H1 (cell line): ENCODE measurements around the gene CLCA4. TPM values are rescaled to one million over a fixed set of nuclear protein-coding genes. Genes with fewer than 3 reads are reported as not detected.

Experiments used
- BCL11A ChIP-seq, 2 experiments: IDR thresholded peaks; one replicate each; pipeline ENCODE4 v1.6.1; 2011; ENCODE audit warnings: low read depth in 2 of 2, low read length in 2 of 2, mild to moderate bottlenecking in 2 of 2
- CBX5 ChIP-seq: fragments of 300-800, 300-1000 bp; sonication (generic); IDR thresholded peaks from 2 replicates; pipeline ENCODE4 v1.7.1; 2016; ENCODE audit warnings: antibody characterized with exemption, low read length, low read depth
- CBX8 ChIP-seq: fragments of 300-800, 300-1000 bp; sonication (generic); IDR thresholded peaks from 2 replicates; pipeline ENCODE4 v1.7.1; 2016; ENCODE audit warnings: low read depth, low read length, borderline replicate concordance
- CEBPB ChIP-seq: IDR thresholded peaks from 2 replicates; pipeline ENCODE4 v1.6.1; 2012; ENCODE audit warnings: low read depth, low read length
- EP300 ChIP-seq, 2 experiments: IDR thresholded peaks; 1 replicate in 1 of 2; 2 replicates in 1 of 2; pipeline ENCODE4 v1.6.1; 2011 to 2012; ENCODE audit warnings: low read depth in 2 of 2, low read length in 2 of 2, mild to moderate bottlenecking in 2 of 2, borderline replicate concordance in 1 of 2, inconsistent platforms in 1 of 2, moderate library complexity in 1 of 2
- SIX5 ChIP-seq: IDR thresholded peaks from 2 replicates; pipeline ENCODE4 v1.6.1; 2011; ENCODE audit warnings: mild to moderate bottlenecking, low read depth, low read length
- SP2 ChIP-seq: IDR thresholded peaks from 2 replicates; pipeline ENCODE4 v1.6.1; 2012; ENCODE audit warnings: mild to moderate bottlenecking, low read length, inconsistent platforms
- SP4 ChIP-seq: IDR thresholded peaks from 2 replicates; pipeline ENCODE4 v1.6.1; 2012; ENCODE audit warnings: low read length, inconsistent platforms
- ZNF274 ChIP-seq: IDR thresholded peaks from 2 replicates; pipeline ENCODE4 v1.7.0; 2012; ENCODE audit warnings: low read length, borderline replicate concordance; ENCODE audit errors: extremely low read depth
- polyA plus RNA-seq, 7 experiments: library from polyadenylated mRNA; depleted of rRNA in 3 of 7; stranded (reverse) in 5 of 7; unstranded in 2 of 7; fragments of >200 nt in 5 of 7; fragments of 200-250 nt in 2 of 7; gene quantifications; 1 replicate in 5 of 7; 2 replicates in 1 of 7; 4 replicates in 1 of 7; pipeline versions ENCODE4 v1.2.1 to v1.2.3, GENCODE V29; 2011 to 2013; ENCODE audit warnings: missing spikeins in 2 of 7, mixed read lengths in 2 of 7
- total RNA-seq: library from RNA; stranded (reverse); fragmentation: NEBNext Ultra II Directional; extraction: Animal tissue kit (Norgen Biotek cat#: 25700); gene quantifications from 2 replicates; pipeline ENCODE4 v1.2.1, GENCODE V29; 2021
- TF ChIP-seq, protein P1 (sequence below): fragments of 300-600 bp; sonication (generic); IDR thresholded peaks from 2 replicates; pipeline ENCODE4 v1.7.1; 2012; ENCODE audit warnings: low read length, moderate library complexity, mild to moderate bottlenecking, inconsistent platforms; ENCODE audit not compliant: insufficient replicate concordance
- TF ChIP-seq, protein P2 (sequence below): IDR thresholded peaks from 2 replicates; pipeline ENCODE4 v1.6.1; 2012; ENCODE audit warnings: inconsistent platforms

CLCA4 gene
- total and polyA plus RNA-seq, 2 of the 8 experiments (the other 6 are each of a cell fraction or from before 2014, with no cell fraction given): not detected

DNA sequence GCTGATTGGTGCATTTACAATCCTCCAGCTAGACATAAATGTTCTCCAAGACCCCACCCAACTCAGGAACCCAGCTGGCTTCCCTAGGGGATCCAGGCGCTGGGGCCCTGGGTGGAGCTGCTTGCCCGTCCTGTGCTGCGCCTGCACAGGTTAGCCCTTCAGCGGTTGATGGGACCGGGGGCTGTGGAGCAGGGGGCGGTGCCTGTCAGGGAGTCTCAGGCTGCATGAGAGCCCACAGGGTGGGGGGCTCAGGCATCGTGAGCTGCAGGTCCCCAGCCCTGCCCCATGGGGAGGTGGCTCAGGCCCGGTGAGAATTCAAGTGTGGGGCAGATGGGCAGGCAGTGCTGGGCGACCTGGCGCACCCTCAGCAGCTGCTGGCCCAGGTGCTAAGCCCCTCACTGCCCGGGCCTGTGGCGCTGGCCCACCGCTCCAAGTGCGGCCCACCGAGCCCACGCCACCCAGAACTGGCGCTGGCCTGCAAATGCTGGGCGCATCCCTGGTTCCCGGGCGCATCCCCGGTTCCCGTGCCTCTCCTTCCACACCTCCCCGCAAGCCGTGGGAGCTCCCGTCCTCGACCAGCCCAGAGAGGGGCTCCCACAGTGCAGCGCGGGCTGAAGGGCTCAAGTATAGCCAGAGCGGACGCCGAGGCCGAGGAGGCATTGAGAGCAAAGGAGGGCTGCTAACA, 23.1 kb upstream of the CLCA4 start (continued):
- TF ChIP-seq, protein P1, sequence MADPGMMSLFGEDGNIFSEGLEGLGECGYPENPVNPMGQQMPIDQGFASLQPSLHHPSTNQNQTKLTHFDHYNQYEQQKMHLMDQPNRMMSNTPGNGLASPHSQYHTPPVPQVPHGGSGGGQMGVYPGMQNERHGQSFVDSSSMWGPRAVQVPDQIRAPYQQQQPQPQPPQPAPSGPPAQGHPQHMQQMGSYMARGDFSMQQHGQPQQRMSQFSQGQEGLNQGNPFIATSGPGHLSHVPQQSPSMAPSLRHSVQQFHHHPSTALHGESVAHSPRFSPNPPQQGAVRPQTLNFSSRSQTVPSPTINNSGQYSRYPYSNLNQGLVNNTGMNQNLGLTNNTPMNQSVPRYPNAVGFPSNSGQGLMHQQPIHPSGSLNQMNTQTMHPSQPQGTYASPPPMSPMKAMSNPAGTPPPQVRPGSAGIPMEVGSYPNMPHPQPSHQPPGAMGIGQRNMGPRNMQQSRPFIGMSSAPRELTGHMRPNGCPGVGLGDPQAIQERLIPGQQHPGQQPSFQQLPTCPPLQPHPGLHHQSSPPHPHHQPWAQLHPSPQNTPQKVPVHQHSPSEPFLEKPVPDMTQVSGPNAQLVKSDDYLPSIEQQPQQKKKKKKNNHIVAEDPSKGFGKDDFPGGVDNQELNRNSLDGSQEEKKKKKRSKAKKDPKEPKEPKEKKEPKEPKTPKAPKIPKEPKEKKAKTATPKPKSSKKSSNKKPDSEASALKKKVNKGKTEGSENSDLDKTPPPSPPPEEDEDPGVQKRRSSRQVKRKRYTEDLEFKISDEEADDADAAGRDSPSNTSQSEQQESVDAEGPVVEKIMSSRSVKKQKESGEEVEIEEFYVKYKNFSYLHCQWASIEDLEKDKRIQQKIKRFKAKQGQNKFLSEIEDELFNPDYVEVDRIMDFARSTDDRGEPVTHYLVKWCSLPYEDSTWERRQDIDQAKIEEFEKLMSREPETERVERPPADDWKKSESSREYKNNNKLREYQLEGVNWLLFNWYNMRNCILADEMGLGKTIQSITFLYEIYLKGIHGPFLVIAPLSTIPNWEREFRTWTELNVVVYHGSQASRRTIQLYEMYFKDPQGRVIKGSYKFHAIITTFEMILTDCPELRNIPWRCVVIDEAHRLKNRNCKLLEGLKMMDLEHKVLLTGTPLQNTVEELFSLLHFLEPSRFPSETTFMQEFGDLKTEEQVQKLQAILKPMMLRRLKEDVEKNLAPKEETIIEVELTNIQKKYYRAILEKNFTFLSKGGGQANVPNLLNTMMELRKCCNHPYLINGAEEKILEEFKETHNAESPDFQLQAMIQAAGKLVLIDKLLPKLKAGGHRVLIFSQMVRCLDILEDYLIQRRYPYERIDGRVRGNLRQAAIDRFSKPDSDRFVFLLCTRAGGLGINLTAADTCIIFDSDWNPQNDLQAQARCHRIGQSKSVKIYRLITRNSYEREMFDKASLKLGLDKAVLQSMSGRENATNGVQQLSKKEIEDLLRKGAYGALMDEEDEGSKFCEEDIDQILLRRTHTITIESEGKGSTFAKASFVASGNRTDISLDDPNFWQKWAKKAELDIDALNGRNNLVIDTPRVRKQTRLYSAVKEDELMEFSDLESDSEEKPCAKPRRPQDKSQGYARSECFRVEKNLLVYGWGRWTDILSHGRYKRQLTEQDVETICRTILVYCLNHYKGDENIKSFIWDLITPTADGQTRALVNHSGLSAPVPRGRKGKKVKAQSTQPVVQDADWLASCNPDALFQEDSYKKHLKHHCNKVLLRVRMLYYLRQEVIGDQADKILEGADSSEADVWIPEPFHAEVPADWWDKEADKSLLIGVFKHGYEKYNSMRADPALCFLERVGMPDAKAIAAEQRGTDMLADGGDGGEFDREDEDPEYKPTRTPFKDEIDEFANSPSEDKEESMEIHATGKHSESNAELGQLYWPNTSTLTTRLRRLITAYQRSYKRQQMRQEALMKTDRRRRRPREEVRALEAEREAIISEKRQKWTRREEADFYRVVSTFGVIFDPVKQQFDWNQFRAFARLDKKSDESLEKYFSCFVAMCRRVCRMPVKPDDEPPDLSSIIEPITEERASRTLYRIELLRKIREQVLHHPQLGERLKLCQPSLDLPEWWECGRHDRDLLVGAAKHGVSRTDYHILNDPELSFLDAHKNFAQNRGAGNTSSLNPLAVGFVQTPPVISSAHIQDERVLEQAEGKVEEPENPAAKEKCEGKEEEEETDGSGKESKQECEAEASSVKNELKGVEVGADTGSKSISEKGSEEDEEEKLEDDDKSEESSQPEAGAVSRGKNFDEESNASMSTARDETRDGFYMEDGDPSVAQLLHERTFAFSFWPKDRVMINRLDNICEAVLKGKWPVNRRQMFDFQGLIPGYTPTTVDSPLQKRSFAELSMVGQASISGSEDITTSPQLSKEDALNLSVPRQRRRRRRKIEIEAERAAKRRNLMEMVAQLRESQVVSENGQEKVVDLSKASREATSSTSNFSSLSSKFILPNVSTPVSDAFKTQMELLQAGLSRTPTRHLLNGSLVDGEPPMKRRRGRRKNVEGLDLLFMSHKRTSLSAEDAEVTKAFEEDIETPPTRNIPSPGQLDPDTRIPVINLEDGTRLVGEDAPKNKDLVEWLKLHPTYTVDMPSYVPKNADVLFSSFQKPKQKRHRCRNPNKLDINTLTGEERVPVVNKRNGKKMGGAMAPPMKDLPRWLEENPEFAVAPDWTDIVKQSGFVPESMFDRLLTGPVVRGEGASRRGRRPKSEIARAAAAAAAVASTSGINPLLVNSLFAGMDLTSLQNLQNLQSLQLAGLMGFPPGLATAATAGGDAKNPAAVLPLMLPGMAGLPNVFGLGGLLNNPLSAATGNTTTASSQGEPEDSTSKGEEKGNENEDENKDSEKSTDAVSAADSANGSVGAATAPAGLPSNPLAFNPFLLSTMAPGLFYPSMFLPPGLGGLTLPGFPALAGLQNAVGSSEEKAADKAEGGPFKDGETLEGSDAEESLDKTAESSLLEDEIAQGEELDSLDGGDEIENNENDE: no peak
- no peak for TF ChIP-seq CBX5
- TF ChIP-seq ZNF274: no peak
- no peak for TF ChIP-seq CBX8
- TF ChIP-seq SIX5: no peak
- no peak for TF ChIP-seq BCL11A (IDR thresholded peaks at IDR 0.05; ENCODE audit: low read depth in 2 of 2, low read length in 2 of 2)
- TF ChIP-seq EP300 (IDR thresholded peaks at IDR 0.05; ENCODE audit: borderline replicate concordance in 1 of 2, low read depth in 2 of 2, low read length in 2 of 2): no peak
- TF ChIP-seq SP4: no peak
- TF ChIP-seq, protein P2, sequence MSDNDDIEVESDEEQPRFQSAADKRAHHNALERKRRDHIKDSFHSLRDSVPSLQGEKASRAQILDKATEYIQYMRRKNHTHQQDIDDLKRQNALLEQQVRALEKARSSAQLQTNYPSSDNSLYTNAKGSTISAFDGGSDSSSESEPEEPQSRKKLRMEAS: no peak
- TF ChIP-seq SP2: no peak
- TF ChIP-seq CEBPB: no peak
